Right lobe of liver (tissue), 6 donors: ENCODE results near the gene GATD1. TPM values are rescaled to one million over a fixed set of nuclear protein-coding genes. Genes with fewer than 3 reads are reported as not detected.

Source experiments
- ATAC-seq, 4 donors: fragments of 200-7000 bp; cut with Tn5 transposase; one replicate each; pipeline ENCODE4 v1.9.1; 2020; ENCODE audit warnings: mild to moderate bottlenecking in 4 of 4, moderate library complexity in 4 of 4
- DNase-seq, 3 donors: peaks; one replicate each; pipeline ENCODE4 v3.0.0-alpha.2; 2020
- H3K27ac ChIP-seq, 3 donors: fragments of 200-600 bp; one replicate each; pipeline ENCODE4 v1.8.0; 2022
- H3K27me3 ChIP-seq, 2 donors: fragments of 200-600 bp; one replicate each; pipeline ENCODE4 v1.8.0; 2022
- H3K36me3 ChIP-seq, 4 donors: fragments of 200-600 bp; sonication (generic) in 1 of 4; one replicate each; pipeline versions ENCODE4 v1.5.1 to v1.8.0; 2017 to 2022; ENCODE audit warnings: control low read depth in 1 of 4
- H3K4me1 ChIP-seq, 4 donors: fragments of 200-600 bp; sonication (generic) in 1 of 4; one replicate each; pipeline versions ENCODE4 v1.5.1 to v1.8.0; 2017 to 2022; ENCODE audit warnings: control low read depth in 1 of 4
- H3K4me3 ChIP-seq, 3 donors: fragments of 200-600 bp; one replicate each; pipeline ENCODE4 v1.8.0; 2022
- H3K9me3 ChIP-seq, 4 donors: fragments of 200-600 bp; sonication (generic) in 1 of 4; one replicate each; pipeline versions ENCODE4 v1.5.1 to v1.8.0; 2017 to 2022; ENCODE audit warnings: control low read depth in 1 of 4
- CTCF ChIP-seq, 4 donors: fragments of 200-600 bp in 3 of 4; fragments of 450-650 bp in 1 of 4; IDR thresholded peaks; one replicate each; pipeline versions ENCODE4 v1.5.1 to v1.8.0; 2016 to 2022; ENCODE audit warnings: antibody characterized with exemption in 4 of 4, mild to moderate bottlenecking in 2 of 4
- POLR2A ChIP-seq: fragments of 450-650 bp; IDR thresholded peaks from one replicate; pipeline ENCODE4 v1.6.1; 2017; ENCODE audit warnings: antibody characterized with exemption, mild to moderate bottlenecking
- WGBS: methylation state at CpG from one replicate; pipeline ENCODE4 v1.1.6; 2018; ENCODE audit warnings: low coverage, low lambda C conversion rate; ENCODE audit not compliant: insufficient coverage; ENCODE audit errors: missing lambda C conversion rate; 5-methylcytosine and 5-hydroxymethylcytosine counted together
- intact Hi-C, 2 donors: fragments of 100-400 bp; cut with DNase I; formaldehyde crosslinking; loops; one replicate each; pipeline versions ENCODE4 v1.11.2 to v1.14.1; 2022
- total RNA-seq, 6 experiments: library from RNA; depleted of rRNA in 2 of 6; stranded (reverse); fragments of >200 nt in 2 of 6; fragmentation: NEBNext Ultra II Directional in 3 of 6; extraction: Animal tissue kit (Norgen Biotek cat#: 25700) in 3 of 6; gene quantifications; one replicate each; pipeline versions ENCODE4 v1.1.0 to v1.2.4, GENCODE V29; 2016 to 2023
- donor health status: DM: no; HTN: yes; CAD: no.
- donor health status: DM: no; HTN: no; CAD: no.
- donor health status: DM: no; HTN: no; CAD: no.
- donor health status: DM: no; HTN: yes; CAD: no.
- donor health status: DM: no; HTN: yes; CAD: no.

Gene GATD1
- total RNA-seq, 6 experiments from 2014 or later = 15.8 to 31.9 (median 27.7) TPM

GRCh38 chr11:803467-803742 is 26.1 kb upstream of the GATD1 start:
- intact Hi-C loops = no loop called here
- Histone ChIP-seq H3K27ac (no peak overlapping the region), H3K36me3 (no peaks in the 10 kb centered on the region), H3K4me3 (no peak overlapping the region), H3K4me1 (peaks cover 0 to 20% (median 6%) of the 10 kb centered on the region in 4 donors), H3K9me3 (no peaks in the 10 kb centered on the region), H3K27me3 (no peaks in the 10 kb centered on the region)
- DNase-seq (peak in 1 of 3 donors; percentile 55), ATAC-seq (no peak)
- WGBS = no CpG with 5 or more reads among the region's 8 CpGs
- TF ChIP-seq CTCF (IDR thresholded peaks at IDR 0.05) (no peak), POLR2A (no peak)

GRCh38 chr11:802693-803466 is 25.6 kb upstream of the GATD1 start:
- ATAC-seq (no peak), DNase-seq (no peak)
- Histone ChIP-seq H3K27ac (no peak overlapping the region), H3K27me3 (no peaks in the 10 kb centered on the region), H3K9me3 (no peaks in the 10 kb centered on the region), H3K4me3 (no peak overlapping the region), H3K36me3 (no peaks in the 10 kb centered on the region), H3K4me1 (peaks cover 0 to 18% (median 5%) of the 10 kb centered on the region in 4 donors)
- WGBS = 93% methylated on average over 8 of the region's 28 CpGs
- intact Hi-C loops = no loop called here
- TF ChIP-seq POLR2A (no peak), CTCF (IDR thresholded peaks at IDR 0.05) (no peak)

- TF ChIP-seq CTCF (IDR thresholded peaks at IDR 0.05) (no peak), POLR2A (no peak)
- Histone ChIP-seq H3K4me3 (no peak overlapping the region), H3K36me3 (no peaks in the 10 kb centered on the region), H3K9me3 (no peaks in the 10 kb centered on the region), H3K4me1 (peaks cover 0 to 26% (median 7%) of the 10 kb centered on the region in 4 donors), H3K27ac (no peak overlapping the region), H3K27me3 (no peaks in the 10 kb centered on the region)
- ATAC-seq = no peak
- intact Hi-C loops = no loop called here
- DNase-seq = no peak
- WGBS = 100% methylated on average over 1 of the region's 21 CpGs
Observed at GRCh38 chr11:802018-802617, 24.8 kb upstream of the GATD1 start.

GRCh38 chr11:801097-801780 is 24.0 kb upstream of the GATD1 start:
- H3K27ac ChIP-seq = no peak overlapping the region
- H3K27me3 ChIP-seq = no peaks in the 10 kb centered on the region
- TF ChIP-seq CTCF (IDR thresholded peaks at IDR 0.05) (no peak), POLR2A (no peak)
- H3K36me3 ChIP-seq = no peaks in the 10 kb centered on the region
- no peak overlapping the region for H3K4me3 ChIP-seq
- H3K9me3 ChIP-seq = no peaks in the 10 kb centered on the region
- ATAC-seq (no peak), DNase-seq (no peak)
- WGBS = 84% methylated on average over 13 of the region's 20 CpGs
- H3K4me1 ChIP-seq = peaks cover 0 to 35% (median 15%) of the 10 kb centered on the region in 4 donors
- intact Hi-C loops = no loop called here
